Stimulated activated CD4-positive, alpha-beta T cell treated with anti-CD3 and anti-CD28 coated beads, Interleukin-2, amount 100 ng/mL, for 24 hours (primary cell): ENCODE results near the gene CAMP.
"Not testable (repeated sequence)": the region's sequence is repeated elsewhere in the genome, so short reads cannot be mapped to it uniquely, and the experiment has no call there.

Experiments used
- DNase-seq, 2 donors: peaks; one replicate each; pipeline ENCODE4 v3.0.0-alpha.2; 2020

CAMP gene, protein sequence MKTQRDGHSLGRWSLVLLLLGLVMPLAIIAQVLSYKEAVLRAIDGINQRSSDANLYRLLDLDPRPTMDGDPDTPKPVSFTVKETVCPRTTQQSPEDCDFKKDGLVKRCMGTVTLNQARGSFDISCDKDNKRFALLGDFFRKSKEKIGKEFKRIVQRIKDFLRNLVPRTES

DNA sequence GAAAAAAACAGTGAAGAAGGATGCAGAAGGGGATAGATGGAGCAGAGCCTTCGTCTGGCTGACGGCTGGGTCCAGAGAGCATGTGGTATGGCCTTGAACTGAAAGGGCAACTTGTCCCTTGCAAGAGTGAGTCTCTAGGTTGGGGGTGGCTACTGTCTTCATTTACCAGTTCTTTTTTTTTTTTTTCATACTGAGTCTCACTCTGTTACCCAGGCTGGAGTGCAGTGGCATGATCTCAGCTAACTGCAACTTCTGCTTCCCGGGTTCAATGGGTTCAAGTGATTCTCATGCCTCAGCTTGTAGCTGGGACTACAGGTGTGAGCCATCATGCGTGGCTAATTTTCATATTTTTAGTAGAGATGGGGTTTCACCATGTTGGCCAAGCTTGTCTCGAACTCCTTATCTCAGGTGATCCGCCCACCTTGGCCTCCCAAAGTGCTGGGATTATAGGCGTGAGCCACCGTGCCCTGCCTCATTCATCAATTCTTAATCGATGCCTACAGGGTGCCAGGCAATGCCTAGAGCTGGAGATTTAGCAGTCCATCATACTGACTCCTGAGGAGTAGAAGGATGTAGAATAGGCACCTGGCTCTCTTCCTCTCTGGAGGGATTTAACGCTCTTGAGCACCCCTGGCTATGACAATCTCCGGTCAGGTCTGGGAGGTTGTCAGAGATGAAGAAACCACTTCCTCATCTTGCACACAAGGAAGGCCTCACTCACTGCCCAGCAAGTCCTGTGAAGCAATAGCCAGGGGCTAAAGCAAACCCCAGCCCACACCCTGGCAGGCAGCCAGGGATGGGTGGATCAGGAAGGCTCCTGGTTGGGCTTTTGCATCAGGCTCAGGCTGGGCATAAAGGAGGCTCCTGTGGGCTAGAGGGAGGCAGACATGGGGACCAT lies at the start of gene CAMP:
Gene CAMP (plus strand): TSS at position 880 of the 898 bp plus-strand sequence. CDS start 17 bp downstream, at position 897.
- DNase-seq: no peak

GRCh38 chr3:48178072-48178471 lies 45.2 kb upstream of the CAMP start:
- no peak for DNase-seq

DNA sequence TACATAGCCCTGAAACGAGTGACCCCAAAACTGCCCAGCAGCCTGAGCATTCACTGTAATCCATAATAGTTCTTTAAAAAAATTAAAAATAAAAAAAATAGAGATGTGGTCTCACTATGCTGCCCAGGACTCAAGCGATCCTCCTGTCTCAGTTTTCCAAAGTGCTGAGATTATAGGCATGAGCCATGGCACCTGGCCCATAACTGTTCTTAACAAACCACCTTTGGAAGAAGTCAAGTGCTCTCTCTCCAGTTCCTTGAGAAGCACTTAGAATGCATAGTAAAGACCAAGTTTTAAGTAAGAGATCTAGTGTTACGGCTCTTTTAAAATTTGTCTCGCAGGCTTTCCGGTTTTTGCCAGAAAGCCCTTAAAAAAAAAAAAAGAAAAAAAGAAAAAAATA lies 43.3 kb upstream of the CAMP start:
- DNase-seq: no peak

DNA sequence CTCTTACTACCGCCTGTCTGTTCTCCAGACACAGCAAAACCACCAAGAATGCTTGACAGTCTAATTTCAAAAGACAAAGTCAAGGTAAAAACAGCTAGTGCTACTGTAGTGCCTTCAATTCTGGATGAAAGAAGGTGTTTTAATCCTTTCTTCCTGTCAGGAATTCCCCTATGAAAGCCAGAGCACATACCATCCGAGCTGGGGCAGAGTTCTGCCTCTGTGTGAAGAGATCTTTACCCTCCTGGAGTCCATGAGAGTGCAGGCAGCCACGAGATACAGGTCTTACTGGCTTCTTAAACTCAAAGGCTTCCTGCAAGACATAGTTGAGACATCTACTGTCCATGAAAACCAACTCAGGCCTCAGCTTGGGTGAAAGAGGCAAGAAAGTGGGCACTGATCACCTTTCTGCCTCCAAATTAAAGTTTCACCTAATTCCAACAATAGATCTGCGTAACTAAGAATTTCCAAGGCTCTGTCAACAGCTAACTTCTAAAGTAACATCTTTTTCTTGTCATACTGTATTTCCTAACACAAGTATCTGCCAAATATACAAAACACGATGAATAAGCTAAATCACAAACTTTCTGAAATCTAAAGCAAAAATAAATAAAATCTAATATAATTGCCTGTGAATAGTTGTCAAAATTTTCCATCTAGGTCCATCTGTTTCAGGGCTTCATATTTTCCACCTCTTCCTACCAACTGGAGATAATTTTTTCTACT lies 42.6 kb upstream of the CAMP start:
- no peak for DNase-seq

DNA sequence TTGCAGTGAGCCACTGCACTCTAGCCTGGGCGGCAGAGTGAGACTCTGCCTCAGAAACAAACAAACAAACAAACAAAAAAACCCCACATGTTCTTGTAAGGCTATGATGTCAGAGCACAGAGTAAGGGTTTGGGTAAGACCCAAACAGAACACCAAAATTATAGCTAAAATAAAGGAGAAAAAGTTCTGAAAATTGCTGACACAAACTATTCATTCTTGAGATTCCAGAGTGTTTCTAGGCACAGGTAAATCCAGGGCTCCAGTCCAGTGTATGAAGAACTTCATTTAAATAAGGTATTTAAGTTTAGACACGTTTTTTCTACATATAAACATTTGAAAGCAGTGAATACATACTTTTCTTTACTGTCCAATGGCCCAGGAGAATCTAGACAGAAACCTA lies 39.0 kb upstream of the CAMP start:
- DNase-seq: no peak

DNA sequence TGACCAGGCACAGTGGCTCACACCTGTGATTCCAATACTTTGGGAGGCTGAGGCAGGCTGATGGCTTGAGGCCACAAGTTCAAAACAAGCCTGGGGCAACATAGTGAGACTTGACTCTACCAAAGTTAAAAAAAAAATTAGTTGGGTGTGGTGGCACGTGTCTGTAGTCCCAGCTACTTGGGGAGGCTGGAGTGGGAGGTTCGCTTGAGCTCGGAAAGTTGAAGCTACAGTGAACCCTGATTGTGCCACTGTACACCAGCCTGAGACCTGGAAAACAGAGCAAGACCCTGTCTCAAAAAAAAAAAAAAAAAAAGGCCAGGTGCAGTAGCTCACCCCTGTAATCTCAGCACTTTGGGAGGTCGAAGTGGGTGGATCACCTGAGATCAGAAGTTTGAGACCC lies 38.2 kb upstream of the CAMP start:
- DNase-seq: no peak

GRCh38 chr3:48186631-48187300 lies 36.5 kb upstream of the CAMP start:
- DNase-seq: no peak

GRCh38 chr3:48187301-48187578 lies 36.1 kb upstream of the CAMP start:
- DNase-seq: no peak

DNA sequence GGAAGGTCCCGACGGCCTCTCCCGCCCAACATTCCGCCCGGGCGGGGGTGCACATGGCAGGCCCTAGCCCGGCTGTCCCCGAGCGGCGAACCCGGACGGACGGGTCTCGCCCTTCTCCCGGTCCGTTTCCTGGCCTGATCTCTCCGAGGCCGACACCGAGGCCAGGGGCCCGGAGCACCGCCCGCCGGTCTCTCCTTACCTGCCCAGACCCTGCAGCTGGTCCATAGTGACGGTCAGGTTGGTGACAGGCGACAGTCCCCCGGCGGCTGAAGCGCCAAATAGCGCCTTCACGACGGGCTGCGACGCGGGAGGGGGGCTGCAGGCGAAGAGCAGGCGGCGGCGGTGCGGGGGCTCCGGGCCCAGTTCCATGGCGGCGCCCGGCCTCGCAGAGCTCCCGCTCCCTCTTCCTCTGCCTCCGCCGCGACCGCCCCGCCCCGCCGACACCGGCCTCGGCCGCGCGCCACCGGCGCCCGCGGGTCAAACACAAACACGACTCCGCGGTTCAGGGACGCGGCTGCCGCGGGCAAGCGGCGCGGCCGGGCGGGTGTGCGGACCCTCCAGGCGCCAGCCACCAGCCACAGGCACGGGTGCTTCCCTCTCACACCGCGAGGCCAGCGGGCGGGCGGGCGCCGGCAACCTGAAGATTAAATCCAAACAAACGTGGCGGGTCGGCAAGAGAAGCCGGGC lies 35.6 kb upstream of the CAMP start:
- peak; percentile 19 to 60 for DNase-seq

DNA sequence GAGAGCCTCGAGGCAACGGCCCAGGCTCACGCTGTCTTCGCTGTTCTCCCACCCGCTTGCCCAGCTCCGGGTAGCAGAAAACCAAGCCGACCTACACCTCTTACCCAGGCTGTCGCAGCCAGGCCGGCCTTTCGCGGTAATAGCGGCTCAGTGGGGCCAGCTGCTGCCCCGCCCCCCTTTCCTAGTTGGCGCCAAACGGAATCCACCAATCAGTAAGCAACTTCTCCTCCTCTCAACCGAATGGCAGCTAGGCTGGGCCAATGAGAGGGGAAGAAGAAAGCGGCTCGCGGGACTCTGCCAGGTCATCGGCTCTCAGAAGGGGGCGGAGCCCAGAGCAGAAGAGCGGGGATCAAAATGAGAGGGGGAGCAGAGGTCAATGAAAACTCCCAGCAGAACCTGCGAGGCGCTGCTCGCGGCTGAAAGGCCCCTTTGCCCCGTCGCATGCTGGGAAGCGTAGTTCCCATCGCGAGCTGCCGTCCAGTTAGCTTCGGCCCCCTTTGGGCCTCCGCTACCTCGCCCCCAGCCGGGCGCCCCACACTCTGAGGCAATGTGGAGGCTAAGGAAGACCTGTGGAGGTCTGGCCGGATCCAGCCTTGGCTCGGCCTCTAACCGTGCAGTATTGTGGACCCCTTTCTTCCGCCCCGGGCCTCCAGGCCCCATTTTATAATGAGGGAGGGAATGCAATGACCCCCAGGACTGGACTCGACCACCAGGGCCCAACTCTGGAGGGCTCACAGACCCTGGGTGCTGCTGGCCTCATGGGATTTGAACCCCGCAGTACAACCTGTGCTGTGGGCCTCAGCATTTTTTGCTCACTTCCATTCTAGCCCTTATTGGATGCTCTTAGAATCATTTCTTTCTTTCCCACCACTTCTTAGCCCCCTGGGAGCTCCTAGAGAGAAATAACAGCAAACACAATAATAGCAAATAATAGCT lies 34.8 kb upstream of the CAMP start, which contains the start of gene CDC25A:
Gene CDC25A (minus strand): TSS at position 152 of the 936 bp plus-strand sequence. CDS start 470 bp downstream, outside the sequence.
- peak; percentile 93 to 94 for DNase-seq

DNA sequence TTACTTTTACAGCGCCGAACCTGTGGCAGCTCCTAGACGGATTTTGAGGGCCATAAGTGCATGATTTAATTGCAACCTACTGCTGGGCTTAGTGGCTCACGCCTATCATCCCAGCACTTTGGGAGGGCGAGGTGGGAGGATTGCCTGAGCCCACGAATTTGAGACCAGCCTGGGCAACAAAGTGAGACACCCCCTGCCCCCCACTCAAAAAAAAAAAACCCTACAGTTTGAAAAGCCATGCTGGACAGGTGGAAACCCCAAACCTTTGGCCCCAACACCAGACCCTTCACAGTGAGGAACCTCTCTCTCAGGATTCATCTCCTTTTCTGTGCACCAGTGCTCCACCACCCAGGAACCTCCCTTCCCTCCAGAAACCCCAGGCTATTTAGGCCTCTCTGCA lies 34.0 kb upstream of the CAMP start:
- DNase-seq: no peak

DNA sequence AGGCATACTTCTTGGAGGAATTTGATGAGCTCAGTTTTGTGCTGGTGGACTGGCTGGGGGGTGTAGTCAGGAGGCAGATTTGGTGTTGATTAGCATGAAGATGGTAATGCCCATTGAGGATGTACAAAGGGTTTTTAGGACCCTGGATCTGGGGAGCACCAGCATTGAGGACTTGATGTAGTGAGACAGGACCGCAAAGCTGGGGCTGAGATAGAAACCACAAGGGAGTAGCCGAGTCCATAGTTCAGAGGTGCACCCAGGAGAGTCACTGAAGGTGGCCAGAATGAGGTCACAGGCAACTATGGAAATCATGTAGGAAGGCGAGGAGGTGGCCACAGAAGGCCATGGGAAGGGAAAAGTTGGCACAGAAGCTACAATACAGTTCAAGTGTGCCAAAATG lies 32.4 kb upstream of the CAMP start:
- no peak for DNase-seq

DNA sequence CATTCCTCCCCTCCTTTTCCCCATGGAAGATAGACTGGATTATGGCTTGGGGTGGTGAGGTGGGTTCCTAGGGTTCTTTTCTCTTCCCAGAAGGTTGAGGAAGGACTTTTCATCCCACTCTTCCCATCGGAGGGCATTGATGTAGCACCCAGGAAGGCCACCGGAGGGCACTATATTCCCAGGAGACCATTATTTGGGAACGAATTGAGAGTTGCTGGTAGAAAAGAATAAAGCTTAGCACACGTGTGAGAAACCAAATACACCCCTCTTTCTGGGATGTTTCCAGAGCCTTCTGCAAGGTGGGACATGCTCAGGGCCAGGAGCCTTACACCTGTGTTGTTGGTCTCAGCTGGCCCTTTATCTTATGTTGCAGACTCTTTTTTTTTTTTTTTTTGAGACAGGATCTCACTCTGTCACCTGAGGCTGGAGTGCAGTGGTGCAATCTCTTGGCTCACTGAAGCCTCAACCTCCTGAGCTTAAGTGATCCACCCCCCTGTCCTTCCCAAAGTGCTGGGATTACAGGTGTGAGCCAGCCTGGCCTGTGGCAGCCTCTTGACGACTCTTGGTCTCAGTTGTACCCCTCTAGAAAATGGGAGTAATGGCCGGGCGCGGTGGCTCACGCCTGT lies 28.7 kb upstream of the CAMP start:
- peak; percentile 37 to 40 for DNase-seq

DNA sequence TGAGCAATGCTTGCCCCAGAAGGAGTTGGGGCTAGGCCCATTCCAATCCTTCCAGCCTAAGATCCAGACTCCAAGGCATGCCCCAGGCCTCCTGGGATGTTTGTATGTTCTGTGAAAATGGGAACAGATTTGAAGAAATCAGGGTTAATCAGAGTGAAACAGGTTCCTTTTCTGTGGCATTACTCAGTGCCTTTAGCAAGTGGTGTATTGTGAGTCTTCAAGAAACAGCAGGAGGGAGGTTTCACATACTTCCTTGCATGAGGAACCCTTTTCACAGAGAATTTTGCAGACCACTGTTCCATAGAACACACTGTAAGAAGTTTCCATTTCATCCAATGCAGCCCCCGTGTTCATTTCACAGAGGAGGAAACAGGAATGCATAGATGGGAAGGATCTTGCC lies 26.7 kb upstream of the CAMP start:
- DNase-seq: no peak

DNA sequence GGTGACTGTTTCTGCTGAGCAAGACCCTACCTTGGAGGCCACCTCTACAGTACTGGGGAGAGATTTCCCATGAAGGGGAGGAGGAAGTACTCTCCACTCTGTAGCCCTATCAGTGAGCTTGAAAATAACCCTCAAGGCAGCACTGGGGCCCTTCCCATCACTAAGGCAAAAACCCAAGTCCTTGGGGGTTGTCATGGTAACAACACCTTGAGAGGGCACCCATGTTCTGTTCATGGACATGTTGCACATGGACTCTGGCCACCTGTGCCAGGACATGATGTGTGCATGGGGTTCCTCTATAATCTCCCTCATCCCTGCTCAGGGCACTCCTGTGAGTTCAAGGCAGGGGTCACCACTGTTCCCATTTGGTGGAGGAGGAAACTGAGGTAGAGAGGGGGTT lies 24.2 kb upstream of the CAMP start:
- no peak for DNase-seq

DNA sequence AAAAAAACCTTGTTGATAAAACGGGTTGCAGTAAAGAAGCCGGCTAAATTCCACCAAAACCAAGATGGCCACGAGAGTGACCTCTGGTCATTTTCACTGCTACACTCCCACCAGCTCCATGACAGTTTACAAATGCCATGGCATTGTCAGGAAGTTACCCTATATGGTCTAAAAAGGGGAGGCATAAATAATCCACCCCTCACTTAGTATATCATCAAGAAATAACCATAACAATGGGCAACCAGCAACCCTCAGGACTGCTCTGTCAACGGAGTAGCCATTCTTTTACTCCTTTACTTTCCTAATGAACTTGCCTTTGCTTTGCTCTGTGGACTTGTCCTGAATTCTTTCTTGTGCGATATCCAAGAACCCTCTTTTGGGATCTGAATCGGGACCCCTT lies 20.7 kb upstream of the CAMP start:
- no peak for DNase-seq

- DNase-seq: no peak
Measured at GRCh38 chr3:48208076-48208475, 15.2 kb upstream of the CAMP start.

DNA sequence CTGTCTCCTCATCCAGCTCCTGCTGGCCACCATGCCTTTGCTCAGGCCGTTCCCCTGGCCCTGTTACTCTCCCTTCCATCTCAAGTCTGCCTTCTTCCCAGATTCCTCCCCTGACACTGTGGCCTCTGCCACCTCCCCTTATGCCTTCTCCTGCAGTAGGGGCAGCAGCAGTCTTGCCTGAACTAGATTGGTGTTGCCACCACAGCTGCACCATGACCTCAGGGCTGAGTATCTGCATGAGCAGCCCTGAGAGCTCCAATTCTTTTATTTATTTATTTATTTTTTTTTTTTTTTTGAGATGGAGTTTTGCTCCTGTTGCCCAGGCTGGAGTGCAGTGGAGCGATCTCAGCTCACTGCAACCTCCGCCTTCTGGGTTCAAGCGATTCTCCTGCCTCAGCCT lies 13.8 kb upstream of the CAMP start:
- DNase-seq: no peak

DNA sequence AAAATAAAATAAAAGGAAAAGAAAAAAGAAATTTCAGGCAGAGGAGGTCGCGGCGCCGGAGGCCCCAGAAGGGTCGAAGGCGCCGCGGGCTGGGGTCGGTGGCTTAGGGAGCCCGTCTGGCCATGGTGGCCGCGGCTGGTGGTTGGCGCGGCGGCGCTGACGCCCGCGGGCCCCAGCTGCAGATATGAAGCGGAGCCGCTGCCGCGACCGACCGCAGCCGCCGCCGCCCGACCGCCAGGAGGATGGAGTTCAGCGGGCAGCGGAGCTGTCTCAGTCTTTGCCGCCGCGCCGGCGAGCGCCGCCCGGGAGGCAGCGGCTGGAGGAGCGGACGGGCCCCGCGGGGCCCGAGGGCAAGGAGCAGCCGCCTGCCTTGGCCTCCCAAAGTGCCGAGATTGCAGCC lies 12.8 kb upstream of the CAMP start:
- not testable (repeated sequence) for DNase-seq

- DNase-seq: not testable (repeated sequence)
Measured at GRCh38 chr3:48211776-48212175, 11.5 kb upstream of the CAMP start.

GRCh38 chr3:48214225-48214624 lies 9.1 kb upstream of the CAMP start:
- DNase-seq: no peak
